ENCODE measurements around the gene AFDN.

The AFDN gene

GRCh38 chr6:167817729-167818128, 9.0 kb upstream of the AFDN start:
- DNase-seq: no peak

GRCh38 chr6:167819576-167819975, 7.1 kb upstream of the AFDN start:
- DNase-seq: no peak

- no peak for DNase-seq
These were observed 6.0 kb upstream of the AFDN start for GRCh38 chr6:167820681-167821080.

- no peak for DNase-seq
These were observed 1.9 kb upstream of the AFDN start for GRCh38 chr6:167824591-167825331.

GRCh38 chr6:167825332-167826229, 1.1 kb upstream of the AFDN start:
- peak; percentile 39 to 89 for DNase-seq

GRCh38 chr6:167826230-167826895, 348 bp upstream of the AFDN start:
- peak in 1 of 2 experiments; percentile 82 for DNase-seq

GRCh38 chr6:167827583-167828324, 1.0 kb downstream of the AFDN start:
- peak; percentile 44 to 80 for DNase-seq

- peak in 1 of 2 experiments; percentile 40 for DNase-seq
These were observed 1.7 kb downstream of the AFDN start for GRCh38 chr6:167828325-167828956.

GRCh38 chr6:167829513-167829912, 2.8 kb downstream of the AFDN start:
- no peak for DNase-seq

GRCh38 chr6:167831281-167831828, 4.6 kb downstream of the AFDN start:
- DNase-seq: no peak

- DNase-seq: no peak
These were observed 6.0 kb downstream of the AFDN start for GRCh38 chr6:167832497-167833395.

- no peak for DNase-seq
These were observed 6.7 kb downstream of the AFDN start for GRCh38 chr6:167833396-167833763.

- DNase-seq: no peak
These were observed 8.5 kb downstream of the AFDN start for GRCh38 chr6:167835260-167835659.

GRCh38 chr6:167836721-167837120, 10.0 kb downstream of the AFDN start:
- DNase-seq: no peak

- no peak for DNase-seq
These were observed 11.6 kb downstream of the AFDN start for GRCh38 chr6:167838207-167838748.

- no peak for DNase-seq
These were observed 12.6 kb downstream of the AFDN start for GRCh38 chr6:167839343-167839742.

GRCh38 chr6:167839755-167840154, 13.0 kb downstream of the AFDN start:
- DNase-seq: no peak

GRCh38 chr6:167840160-167840525, 13.4 kb downstream of the AFDN start:
- no peak for DNase-seq

- no peak for DNase-seq
These were observed 13.9 kb downstream of the AFDN start for GRCh38 chr6:167840526-167841179.

GRCh38 chr6:167841981-167842380, 15.3 kb downstream of the AFDN start:
- no peak for DNase-seq
